PFSK-1 (cell line): Measurements from ENCODE around the gene INPP5D.

ENCODE experiments used
- POLR2AphosphoS5 ChIP-seq: IDR thresholded peaks from 2 replicates; pipeline ENCODE4 v1.6.1; 2012; ENCODE audit warnings: low read depth, mild to moderate bottlenecking, control low read depth, low read length, moderate library complexity
- REST ChIP-seq, 2 experiments: IDR thresholded peaks; 2 replicates each; pipeline versions ENCODE4 v1.6.1 to v1.8.0; 2011 to 2012; ENCODE audit warnings: low read depth in 2 of 2, low read length in 2 of 2, control low read depth in 1 of 2, inconsistent platforms in 1 of 2, mild to moderate bottlenecking in 1 of 2, moderate library complexity in 1 of 2; ENCODE audit not compliant: insufficient read depth in 1 of 2
- SIN3A ChIP-seq: IDR thresholded peaks from 2 replicates; pipeline ENCODE4 v1.6.1; 2012; ENCODE audit warnings: mild to moderate bottlenecking, low read length, moderate library complexity, borderline replicate concordance; ENCODE audit not compliant: insufficient read depth
- TAF1 ChIP-seq: IDR thresholded peaks from 2 replicates; pipeline ENCODE4 v1.6.1; 2012; ENCODE audit warnings: low read length, control low read depth, borderline replicate concordance; ENCODE audit not compliant: insufficient read depth

- TF ChIP-seq REST (IDR thresholded peaks at IDR 0.05; ENCODE audit: insufficient read depth in 1 of 2, low read depth in 2 of 2, low read length in 2 of 2) (no peak), POLR2AphosphoS5 (no peak), SIN3A (no peak), TAF1 (no peak)
Measured at GRCh38 chr2:233092432-233093165, 32.5 kb downstream of the INPP5D start.
